ENCODE data around the gene CLIP4.

GRCh38 chr2:29207352-29208148, 92.3 kb downstream of the CLIP4 start:
- TF ChIP-seq RCOR1 (IDR thresholded peaks at IDR 0.05; ENCODE audit: insufficient replicate concordance, low read length) = no peak
- no peak for TF ChIP-seq CTCF (conservative IDR thresholded peaks at IDR 0.05; ENCODE audit: low read depth, low read length)
- TF ChIP-seq SMC3 (IDR thresholded peaks at IDR 0.05; ENCODE audit: low read depth, low read length) = no peak
- TF ChIP-seq MXI1 (IDR thresholded peaks at IDR 0.05; ENCODE audit: borderline replicate concordance, low read depth, low read length) = no peak
- no peak for TF ChIP-seq FOS (IDR thresholded peaks at IDR 0.05; ENCODE audit: low read depth, low read length)
- TF ChIP-seq MAZ (IDR thresholded peaks at IDR 0.05; ENCODE audit: borderline replicate concordance, low read depth, low read length) = no peak
- no peak for TF ChIP-seq POLR2A (IDR thresholded peaks at IDR 0.05; ENCODE audit: low read depth, low read length)
- TF ChIP-seq CEBPB (IDR thresholded peaks at IDR 0.05; ENCODE audit: low read depth, low read length) = no peak
- TF ChIP-seq RFX5 (IDR thresholded peaks at IDR 0.05; ENCODE audit: low read depth, low read length) = no peak
- no peak for TF ChIP-seq MAFK (IDR thresholded peaks at IDR 0.05; ENCODE audit: low read depth, low read length)
- TF ChIP-seq RAD21 (IDR thresholded peaks at IDR 0.05; ENCODE audit: low read length) = no peak
- TF ChIP-seq USF2 (IDR thresholded peaks at IDR 0.05; ENCODE audit: low read depth, low read length) = no peak
- TF ChIP-seq CHD1 (IDR thresholded peaks at IDR 0.05; ENCODE audit: low read depth, low read length) = no peak
- no peak for TF ChIP-seq BHLHE40 (IDR thresholded peaks at IDR 0.05; ENCODE audit: low read depth, low read length)
